ENCODE measurements around the gene GTF2F1.
"Not testable (repeated sequence)": the region's sequence is repeated elsewhere in the genome, so short reads cannot be mapped to it uniquely, and the experiment has no call there.

The GTF2F1 gene

GRCh38 chr19:6355321-6356040, 37.5 kb downstream of the GTF2F1 start:
- DNase-seq (ENCODE audit: low read depth) = not testable (repeated sequence)

GRCh38 chr19:6354098-6354674, 38.8 kb downstream of the GTF2F1 start:
- no peak for DNase-seq (ENCODE audit: low read depth)

GRCh38 chr19:6352381-6353165, 40.4 kb downstream of the GTF2F1 start:
- no peak for DNase-seq (ENCODE audit: low read depth)

GRCh38 chr19:6350688-6351087, 42.3 kb downstream of the GTF2F1 start:
- DNase-seq (ENCODE audit: low read depth) = no peak

- DNase-seq (ENCODE audit: low read depth) = not testable (repeated sequence)
Measured at GRCh38 chr19:6349271-6349670, 43.7 kb downstream of the GTF2F1 start.

GRCh38 chr19:6343462-6343861, 49.5 kb downstream of the GTF2F1 start:
- no peak for DNase-seq (ENCODE audit: low read depth)

GRCh38 chr19:6340493-6341201, 52.3 kb downstream of the GTF2F1 start:
- no peak for DNase-seq (ENCODE audit: low read depth)

- DNase-seq (ENCODE audit: low read depth) = no peak
Measured at GRCh38 chr19:6334490-6335285, 58.3 kb downstream of the GTF2F1 start.

- DNase-seq (ENCODE audit: low read depth) = no peak
Measured at GRCh38 chr19:6333439-6333838, 59.5 kb downstream of the GTF2F1 start, which contains the start of gene ACER1. Gene ACER1 (minus strand): TSS chr19:6333612. CDS start chr19:6333551, 61 bp downstream.
